GM12878 (cell line): ENCODE data around the gene NTM.

Experiments used
- BRCA1 ChIP-seq: IDR thresholded peaks from 2 replicates; pipeline ENCODE4 v1.6.1; 2011; ENCODE audit warnings: low read depth, low read length, improper control_type of control experiment
- CTCF ChIP-seq, 3 experiments: IDR thresholded peaks in 2 of 3; conservative IDR thresholded peaks in 1 of 3; 2 replicates each; pipeline ENCODE4 v1.5.1; 2011; ENCODE audit warnings: low read depth in 3 of 3, low read length in 3 of 3, mild to moderate bottlenecking in 3 of 3, control low read depth in 2 of 3, moderate library complexity in 2 of 3, inconsistent platforms in 1 of 3, mixed read lengths in 1 of 3; ENCODE audit not compliant: control insufficient read depth in 2 of 3, insufficient read depth in 1 of 3; ENCODE audit errors: extremely low read depth in 1 of 3
- EZH2 ChIP-seq: IDR thresholded peaks from 2 replicates; pipeline ENCODE4 v1.6.1; 2012; ENCODE audit warnings: low read depth, mild to moderate bottlenecking, control low read depth, inconsistent platforms, low read length, borderline replicate concordance; ENCODE audit not compliant: control insufficient read depth
- MAX ChIP-seq: IDR thresholded peaks from 2 replicates; pipeline ENCODE4 v1.6.1; 2012; ENCODE audit warnings: low read depth, low read length, improper control_type of control experiment
- TBL1XR1 ChIP-seq: IDR thresholded peaks from 2 replicates; pipeline ENCODE4 v1.6.1; 2012; ENCODE audit warnings: low read depth, low read length, improper control_type of control experiment
- ZZZ3 ChIP-seq: IDR thresholded peaks from 2 replicates; pipeline ENCODE4 v1.6.1; 2011; ENCODE audit warnings: low read depth; ENCODE audit not compliant: control insufficient read depth, insufficient read length

- TF ChIP-seq TBL1XR1 = no peak
- TF ChIP-seq CTCF (IDR thresholded peaks at IDR 0.05 in 2 of 3, conservative IDR thresholded peaks at IDR 0.05 in 1 of 3; ENCODE audit: control insufficient read depth in 2 of 3, extremely low read depth in 1 of 3, insufficient read depth in 1 of 3, low read depth in 3 of 3, low read length in 3 of 3) = no peak
- no peak for TF ChIP-seq BRCA1
- TF ChIP-seq EZH2 = no peak
- TF ChIP-seq MAX = no peak
- no peak for TF ChIP-seq ZZZ3
Measured at GRCh38 chr11:131841925-131842635, 471.7 kb downstream of the NTM start.
